Ishikawa (cell line): ENCODE data around the gene RAD51B.

Source experiments
- CEBPB ChIP-seq: IDR thresholded peaks from 2 replicates; pipeline ENCODE4 v1.6.1; 2012
- CREB1 ChIP-seq: IDR thresholded peaks from 2 replicates; pipeline ENCODE4 v1.6.1; 2012; ENCODE audit warnings: low read depth
- EGR1 ChIP-seq: IDR thresholded peaks from 2 replicates; pipeline ENCODE4 v1.6.1; 2012
- EP300 ChIP-seq: IDR thresholded peaks from 2 replicates; pipeline ENCODE4 v1.6.1; 2012; ENCODE audit warnings: borderline replicate concordance
- FOXM1 ChIP-seq: IDR thresholded peaks from 2 replicates; pipeline ENCODE4 v1.6.1; 2012; ENCODE audit warnings: low read depth, borderline replicate concordance
- NFIC ChIP-seq: IDR thresholded peaks from 2 replicates; pipeline ENCODE4 v1.6.1; 2012
- RAD21 ChIP-seq: IDR thresholded peaks from 2 replicates; pipeline ENCODE4 v1.6.1; 2012; ENCODE audit warnings: low read depth
- TAF1 ChIP-seq: IDR thresholded peaks from 2 replicates; pipeline ENCODE4 v1.6.1; 2012; ENCODE audit warnings: low read depth, mild to moderate bottlenecking
- TCF12 ChIP-seq: IDR thresholded peaks from 2 replicates; pipeline ENCODE4 v1.6.1; 2012; ENCODE audit warnings: low read depth
- TEAD4 ChIP-seq: IDR thresholded peaks from 2 replicates; pipeline ENCODE4 v1.6.1; 2012
- YY1 ChIP-seq: IDR thresholded peaks from 2 replicates; pipeline ENCODE4 v1.6.1; 2012; ENCODE audit warnings: low read depth
- ZBTB7A ChIP-seq: IDR thresholded peaks from 2 replicates; pipeline ENCODE4 v1.6.1; 2012; ENCODE audit warnings: low read depth
- TF ChIP-seq, protein P1 (sequence below): IDR thresholded peaks from 2 replicates; pipeline ENCODE4 v1.6.1; 2012
- TF ChIP-seq, protein P2 (sequence below): IDR thresholded peaks from 2 replicates; pipeline ENCODE4 v1.6.1; 2012
- TF ChIP-seq, protein P3 (sequence below): IDR thresholded peaks from 2 replicates; pipeline ENCODE4 v1.6.1; 2012; ENCODE audit warnings: low read depth, mild to moderate bottlenecking

The RAD51B gene

DNA sequence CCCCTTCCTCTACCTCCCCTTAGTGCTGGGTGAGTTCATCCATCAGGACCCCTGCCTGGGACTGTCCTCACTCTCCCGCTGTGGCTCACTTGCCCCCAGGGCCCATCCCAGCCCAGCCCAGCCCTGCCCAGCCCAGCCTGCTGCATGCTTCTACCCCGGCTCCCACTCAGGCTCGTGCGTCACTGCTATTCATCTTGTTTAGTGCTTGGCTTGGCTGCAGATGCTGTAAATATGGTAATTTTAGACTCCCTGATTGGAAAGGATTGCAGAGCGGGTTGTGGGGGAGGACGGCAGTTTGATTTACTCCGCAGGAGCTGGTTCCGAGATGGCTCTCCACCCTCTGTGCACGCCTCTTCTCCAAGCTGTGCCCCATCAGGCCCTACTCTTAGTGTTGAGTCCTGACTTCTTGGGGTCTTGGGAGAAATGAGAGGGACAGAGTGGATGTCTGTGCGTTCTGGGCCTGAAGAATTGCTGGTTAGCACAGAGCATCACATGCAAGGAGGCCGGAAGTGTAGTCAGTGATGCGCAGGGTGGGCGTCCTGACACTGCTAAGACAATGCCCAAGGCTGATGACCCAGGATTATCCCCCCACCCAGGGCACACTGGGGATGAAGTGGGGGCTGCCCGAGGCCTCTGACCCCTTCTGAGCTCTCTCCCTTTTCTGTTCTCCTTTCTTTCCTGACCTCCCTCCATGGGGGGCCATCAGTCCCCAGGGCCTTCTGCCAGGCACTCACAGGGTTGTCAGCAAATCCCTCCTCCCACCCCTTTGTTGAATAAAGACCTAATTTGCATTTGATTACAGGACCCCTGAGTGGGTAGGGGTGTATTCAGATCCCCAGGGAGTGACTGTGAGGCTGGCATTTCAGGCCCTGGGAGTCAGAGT lies 728.9 kb downstream of the RAD51B start:
- TF ChIP-seq RAD21 (no peak; the same call in 1 of the 2 replicates), FOXM1 (peak; percentile 95), ZBTB7A (peak; percentile 94), CREB1 (peak; percentile 63), NFIC (peak; percentile 98), YY1 (peak; percentile 55; the same call in 1 of the 2 replicates), EGR1 (peak; percentile 94), TCF12 (peak; percentile 99), TAF1 (peak; percentile 44; the same call in 1 of the 2 replicates), EP300 (peak; percentile 99), TEAD4 (peak; percentile 95), CEBPB (peak; percentile 67)
- TF ChIP-seq, protein P1, sequence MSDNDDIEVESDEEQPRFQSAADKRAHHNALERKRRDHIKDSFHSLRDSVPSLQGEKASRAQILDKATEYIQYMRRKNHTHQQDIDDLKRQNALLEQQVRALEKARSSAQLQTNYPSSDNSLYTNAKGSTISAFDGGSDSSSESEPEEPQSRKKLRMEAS: peak; percentile 73; the same call in 1 of the 2 replicates
- TF ChIP-seq, protein P2, sequence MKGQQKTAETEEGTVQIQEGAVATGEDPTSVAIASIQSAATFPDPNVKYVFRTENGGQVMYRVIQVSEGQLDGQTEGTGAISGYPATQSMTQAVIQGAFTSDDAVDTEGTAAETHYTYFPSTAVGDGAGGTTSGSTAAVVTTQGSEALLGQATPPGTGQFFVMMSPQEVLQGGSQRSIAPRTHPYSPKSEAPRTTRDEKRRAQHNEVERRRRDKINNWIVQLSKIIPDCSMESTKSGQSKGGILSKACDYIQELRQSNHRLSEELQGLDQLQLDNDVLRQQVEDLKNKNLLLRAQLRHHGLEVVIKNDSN: no peak
- TF ChIP-seq, protein P3, sequence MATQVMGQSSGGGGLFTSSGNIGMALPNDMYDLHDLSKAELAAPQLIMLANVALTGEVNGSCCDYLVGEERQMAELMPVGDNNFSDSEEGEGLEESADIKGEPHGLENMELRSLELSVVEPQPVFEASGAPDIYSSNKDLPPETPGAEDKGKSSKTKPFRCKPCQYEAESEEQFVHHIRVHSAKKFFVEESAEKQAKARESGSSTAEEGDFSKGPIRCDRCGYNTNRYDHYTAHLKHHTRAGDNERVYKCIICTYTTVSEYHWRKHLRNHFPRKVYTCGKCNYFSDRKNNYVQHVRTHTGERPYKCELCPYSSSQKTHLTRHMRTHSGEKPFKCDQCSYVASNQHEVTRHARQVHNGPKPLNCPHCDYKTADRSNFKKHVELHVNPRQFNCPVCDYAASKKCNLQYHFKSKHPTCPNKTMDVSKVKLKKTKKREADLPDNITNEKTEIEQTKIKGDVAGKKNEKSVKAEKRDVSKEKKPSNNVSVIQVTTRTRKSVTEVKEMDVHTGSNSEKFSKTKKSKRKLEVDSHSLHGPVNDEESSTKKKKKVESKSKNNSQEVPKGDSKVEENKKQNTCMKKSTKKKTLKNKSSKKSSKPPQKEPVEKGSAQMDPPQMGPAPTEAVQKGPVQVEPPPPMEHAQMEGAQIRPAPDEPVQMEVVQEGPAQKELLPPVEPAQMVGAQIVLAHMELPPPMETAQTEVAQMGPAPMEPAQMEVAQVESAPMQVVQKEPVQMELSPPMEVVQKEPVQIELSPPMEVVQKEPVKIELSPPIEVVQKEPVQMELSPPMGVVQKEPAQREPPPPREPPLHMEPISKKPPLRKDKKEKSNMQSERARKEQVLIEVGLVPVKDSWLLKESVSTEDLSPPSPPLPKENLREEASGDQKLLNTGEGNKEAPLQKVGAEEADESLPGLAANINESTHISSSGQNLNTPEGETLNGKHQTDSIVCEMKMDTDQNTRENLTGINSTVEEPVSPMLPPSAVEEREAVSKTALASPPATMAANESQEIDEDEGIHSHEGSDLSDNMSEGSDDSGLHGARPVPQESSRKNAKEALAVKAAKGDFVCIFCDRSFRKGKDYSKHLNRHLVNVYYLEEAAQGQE: peak; percentile 6; the same call in 1 of the 2 replicates

DNA sequence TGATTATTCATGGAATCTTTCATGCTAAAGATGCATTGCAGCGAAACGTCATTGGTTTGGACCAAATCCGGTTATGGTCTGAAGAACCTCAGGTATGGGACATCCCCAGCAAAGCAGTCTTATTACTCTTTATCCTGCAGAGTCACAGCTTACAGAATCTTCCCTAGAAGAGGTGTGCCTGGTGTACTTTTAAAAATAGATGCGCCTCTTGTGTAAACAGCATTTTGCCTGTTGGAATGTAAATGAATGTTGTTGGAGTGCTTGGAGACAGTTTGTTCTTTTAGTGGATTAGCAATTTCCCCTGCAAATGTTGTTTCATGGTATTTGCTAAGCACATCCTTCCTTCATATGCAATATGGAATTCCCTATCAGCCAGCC lies 730.7 kb downstream of the RAD51B start:
- TF ChIP-seq CREB1 (no peak), NFIC (peak; percentile 78), EGR1 (no peak), CEBPB (0 out of 2 replicates have a peak, but pooled peaks have one; percentile 29), TEAD4 (peak; percentile 82), RAD21 (0 out of 2 replicates have a peak, but pooled peaks have one; percentile 21), EP300 (peak; percentile 92), FOXM1 (peak; percentile 92), TCF12 (peak; percentile 90), YY1 (0 out of 2 replicates have a peak, but pooled peaks have one; percentile 2)
- TF ChIP-seq, protein P2: no peak

DNA sequence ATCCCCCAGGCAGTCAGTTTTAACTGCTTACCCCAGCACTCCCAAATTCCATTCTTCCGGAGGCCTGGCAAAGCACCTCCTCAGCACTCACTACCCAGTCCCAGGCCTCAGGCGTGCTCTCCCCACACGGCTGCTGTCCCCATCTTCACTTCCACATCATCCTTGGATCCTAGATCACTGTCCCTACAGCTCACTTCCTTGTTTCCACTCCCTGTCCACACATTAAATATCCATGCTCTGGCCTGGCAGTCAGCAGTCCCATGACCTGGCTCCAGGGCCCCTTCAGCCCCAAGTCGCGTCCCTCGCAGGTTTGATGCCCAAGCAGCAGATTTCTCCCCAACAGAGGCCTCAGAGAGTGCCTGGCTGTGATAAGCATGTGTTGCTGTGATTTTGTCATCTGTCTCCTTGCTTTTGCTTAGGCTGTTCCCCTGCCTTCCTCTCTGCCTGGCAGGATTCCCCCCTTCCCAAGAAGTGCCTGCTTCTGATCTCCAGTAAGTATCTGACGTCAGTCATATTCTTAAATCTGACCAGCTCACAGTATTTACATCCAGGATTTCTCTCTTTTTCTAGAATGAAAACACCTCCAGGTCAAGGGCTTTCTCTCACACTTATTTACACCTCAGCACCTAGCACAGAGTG lies 731.6 kb downstream of the RAD51B start:
- TF ChIP-seq YY1 (no peak), TAF1 (no peak), EGR1 (no peak), TEAD4 (no peak), CREB1 (no peak), CEBPB (no peak), RAD21 (no peak), TCF12 (no peak), EP300 (no peak), FOXM1 (no peak), NFIC (no peak), ZBTB7A (no peak)
- TF ChIP-seq, protein P3: no peak
- TF ChIP-seq, protein P2: no peak
- TF ChIP-seq, protein P1: no peak

DNA sequence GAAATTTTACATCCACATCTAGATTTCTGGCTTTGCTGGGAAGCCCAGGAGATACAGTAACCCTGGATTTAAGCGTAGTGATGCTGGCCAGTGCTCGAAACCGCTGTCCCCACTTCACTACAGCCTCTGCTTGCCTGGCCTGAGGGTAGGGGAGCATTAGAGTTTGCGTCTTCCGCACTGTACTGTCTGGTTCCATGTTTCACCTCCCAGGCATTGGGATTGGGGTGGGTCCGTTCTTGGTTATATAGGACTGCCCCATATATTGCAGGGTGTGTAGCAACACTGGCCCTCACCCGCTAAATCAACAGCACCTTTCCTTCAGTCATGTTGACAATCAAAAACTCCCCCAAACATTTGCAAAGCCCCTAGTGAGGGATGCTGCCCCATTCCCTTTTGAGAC lies 732.5 kb downstream of the RAD51B start:
- no peak for TF ChIP-seq FOXM1
- TF ChIP-seq CREB1: no peak
- TF ChIP-seq, protein P3: no peak
- no peak for TF ChIP-seq NFIC
- no peak for TF ChIP-seq EGR1
- no peak for TF ChIP-seq RAD21
